H1 (cell line): ENCODE measurements around the gene RFPL3. TPM values are rescaled to one million over a fixed set of nuclear protein-coding genes. Genes with fewer than 3 reads are reported as not detected.

ENCODE experiments used
- ASH2L ChIP-seq: fragments of 200-600, 300-600 bp; sonication (generic); IDR thresholded peaks from one replicate; pipeline ENCODE4 v1.7.1; 2017; ENCODE audit warnings: low read length
- BACH1 ChIP-seq: IDR thresholded peaks from 2 replicates; pipeline ENCODE4 v1.6.1; 2012; ENCODE audit warnings: low read length, improper control_type of control experiment
- CHD2 ChIP-seq: IDR thresholded peaks from 2 replicates; pipeline ENCODE4 v1.6.1; 2012; ENCODE audit warnings: low read length, improper control_type of control experiment
- CTBP2 ChIP-seq: IDR thresholded peaks from 2 replicates; pipeline ENCODE4 v1.7.0; 2011; ENCODE audit warnings: borderline replicate concordance, mild to moderate bottlenecking, moderate library complexity, mixed read lengths, low read length; ENCODE audit not compliant: insufficient read depth, insufficient read length
- SIN3A ChIP-seq, 2 experiments: IDR thresholded peaks in 1 of 2; conservative IDR thresholded peaks in 1 of 2; 2 replicates each; pipeline ENCODE4 v1.6.1; 2011 to 2012; ENCODE audit warnings: low read length in 2 of 2, improper control_type of control experiment in 1 of 2, low read depth in 1 of 2, mild to moderate bottlenecking in 1 of 2
- SRF ChIP-seq: IDR thresholded peaks from 2 replicates; pipeline ENCODE4 v1.6.1; 2011; ENCODE audit warnings: mild to moderate bottlenecking, low read depth, low read length, moderate library complexity
- polyA plus RNA-seq, 7 experiments: library from polyadenylated mRNA; depleted of rRNA in 3 of 7; stranded (reverse) in 5 of 7; unstranded in 2 of 7; fragments of >200 nt in 5 of 7; fragments of 200-250 nt in 2 of 7; gene quantifications; 1 replicate in 5 of 7; 2 replicates in 1 of 7; 4 replicates in 1 of 7; pipeline versions ENCODE4 v1.2.1 to v1.2.3, GENCODE V29; 2011 to 2013; ENCODE audit warnings: missing spikeins in 2 of 7, mixed read lengths in 2 of 7
- total RNA-seq: library from RNA; stranded (reverse); fragmentation: NEBNext Ultra II Directional; extraction: Animal tissue kit (Norgen Biotek cat#: 25700); gene quantifications from 2 replicates; pipeline ENCODE4 v1.2.1, GENCODE V29; 2021
- TF ChIP-seq, protein P1 (sequence below): fragments of 300-600 bp; sonication (generic); IDR thresholded peaks from 2 replicates; pipeline ENCODE4 v1.7.1; 2012; ENCODE audit warnings: low read length, moderate library complexity, mild to moderate bottlenecking, inconsistent platforms; ENCODE audit not compliant: insufficient replicate concordance

RFPL3 gene
- total and polyA plus RNA-seq, 2 of the 8 experiments (the other 6 are each of a cell fraction or from before 2014, with no cell fraction given), result 0.08 to 0.24 TPM

DNA sequence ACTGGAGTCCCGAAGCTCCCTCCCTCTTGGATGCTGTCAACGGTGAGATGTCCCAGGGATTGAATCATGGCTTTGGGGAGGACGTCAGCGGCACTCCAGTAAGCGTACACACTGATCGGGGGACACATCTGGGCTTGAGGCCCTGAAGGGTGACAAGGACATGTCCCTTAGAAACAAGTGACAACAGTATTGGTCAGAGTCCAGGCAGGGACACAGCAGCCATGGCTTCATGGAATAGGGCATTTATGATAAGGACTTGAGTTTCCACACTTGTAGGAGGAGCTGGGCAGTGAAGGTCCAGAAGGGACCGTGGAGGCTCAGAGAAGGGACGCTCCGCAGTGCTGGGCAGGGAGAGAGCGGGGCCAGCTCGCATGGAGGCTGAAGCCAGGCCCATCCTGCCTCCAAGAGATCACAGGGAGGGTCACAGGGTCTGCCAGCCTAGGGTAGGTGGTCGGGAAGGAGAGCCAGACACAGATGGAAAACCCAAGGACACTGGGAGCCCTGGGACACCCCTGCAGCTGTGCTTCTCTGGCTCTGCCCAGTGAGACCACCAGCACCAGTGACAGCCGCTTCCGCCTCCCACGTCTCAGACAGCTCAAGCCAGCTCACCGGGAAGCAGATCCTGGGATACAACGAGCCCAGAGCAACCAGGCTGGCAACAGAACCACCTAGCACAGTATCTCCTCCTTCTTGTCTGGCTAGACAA lies 22.9 kb upstream of the RFPL3 start (continued):
- TF ChIP-seq, protein P1, sequence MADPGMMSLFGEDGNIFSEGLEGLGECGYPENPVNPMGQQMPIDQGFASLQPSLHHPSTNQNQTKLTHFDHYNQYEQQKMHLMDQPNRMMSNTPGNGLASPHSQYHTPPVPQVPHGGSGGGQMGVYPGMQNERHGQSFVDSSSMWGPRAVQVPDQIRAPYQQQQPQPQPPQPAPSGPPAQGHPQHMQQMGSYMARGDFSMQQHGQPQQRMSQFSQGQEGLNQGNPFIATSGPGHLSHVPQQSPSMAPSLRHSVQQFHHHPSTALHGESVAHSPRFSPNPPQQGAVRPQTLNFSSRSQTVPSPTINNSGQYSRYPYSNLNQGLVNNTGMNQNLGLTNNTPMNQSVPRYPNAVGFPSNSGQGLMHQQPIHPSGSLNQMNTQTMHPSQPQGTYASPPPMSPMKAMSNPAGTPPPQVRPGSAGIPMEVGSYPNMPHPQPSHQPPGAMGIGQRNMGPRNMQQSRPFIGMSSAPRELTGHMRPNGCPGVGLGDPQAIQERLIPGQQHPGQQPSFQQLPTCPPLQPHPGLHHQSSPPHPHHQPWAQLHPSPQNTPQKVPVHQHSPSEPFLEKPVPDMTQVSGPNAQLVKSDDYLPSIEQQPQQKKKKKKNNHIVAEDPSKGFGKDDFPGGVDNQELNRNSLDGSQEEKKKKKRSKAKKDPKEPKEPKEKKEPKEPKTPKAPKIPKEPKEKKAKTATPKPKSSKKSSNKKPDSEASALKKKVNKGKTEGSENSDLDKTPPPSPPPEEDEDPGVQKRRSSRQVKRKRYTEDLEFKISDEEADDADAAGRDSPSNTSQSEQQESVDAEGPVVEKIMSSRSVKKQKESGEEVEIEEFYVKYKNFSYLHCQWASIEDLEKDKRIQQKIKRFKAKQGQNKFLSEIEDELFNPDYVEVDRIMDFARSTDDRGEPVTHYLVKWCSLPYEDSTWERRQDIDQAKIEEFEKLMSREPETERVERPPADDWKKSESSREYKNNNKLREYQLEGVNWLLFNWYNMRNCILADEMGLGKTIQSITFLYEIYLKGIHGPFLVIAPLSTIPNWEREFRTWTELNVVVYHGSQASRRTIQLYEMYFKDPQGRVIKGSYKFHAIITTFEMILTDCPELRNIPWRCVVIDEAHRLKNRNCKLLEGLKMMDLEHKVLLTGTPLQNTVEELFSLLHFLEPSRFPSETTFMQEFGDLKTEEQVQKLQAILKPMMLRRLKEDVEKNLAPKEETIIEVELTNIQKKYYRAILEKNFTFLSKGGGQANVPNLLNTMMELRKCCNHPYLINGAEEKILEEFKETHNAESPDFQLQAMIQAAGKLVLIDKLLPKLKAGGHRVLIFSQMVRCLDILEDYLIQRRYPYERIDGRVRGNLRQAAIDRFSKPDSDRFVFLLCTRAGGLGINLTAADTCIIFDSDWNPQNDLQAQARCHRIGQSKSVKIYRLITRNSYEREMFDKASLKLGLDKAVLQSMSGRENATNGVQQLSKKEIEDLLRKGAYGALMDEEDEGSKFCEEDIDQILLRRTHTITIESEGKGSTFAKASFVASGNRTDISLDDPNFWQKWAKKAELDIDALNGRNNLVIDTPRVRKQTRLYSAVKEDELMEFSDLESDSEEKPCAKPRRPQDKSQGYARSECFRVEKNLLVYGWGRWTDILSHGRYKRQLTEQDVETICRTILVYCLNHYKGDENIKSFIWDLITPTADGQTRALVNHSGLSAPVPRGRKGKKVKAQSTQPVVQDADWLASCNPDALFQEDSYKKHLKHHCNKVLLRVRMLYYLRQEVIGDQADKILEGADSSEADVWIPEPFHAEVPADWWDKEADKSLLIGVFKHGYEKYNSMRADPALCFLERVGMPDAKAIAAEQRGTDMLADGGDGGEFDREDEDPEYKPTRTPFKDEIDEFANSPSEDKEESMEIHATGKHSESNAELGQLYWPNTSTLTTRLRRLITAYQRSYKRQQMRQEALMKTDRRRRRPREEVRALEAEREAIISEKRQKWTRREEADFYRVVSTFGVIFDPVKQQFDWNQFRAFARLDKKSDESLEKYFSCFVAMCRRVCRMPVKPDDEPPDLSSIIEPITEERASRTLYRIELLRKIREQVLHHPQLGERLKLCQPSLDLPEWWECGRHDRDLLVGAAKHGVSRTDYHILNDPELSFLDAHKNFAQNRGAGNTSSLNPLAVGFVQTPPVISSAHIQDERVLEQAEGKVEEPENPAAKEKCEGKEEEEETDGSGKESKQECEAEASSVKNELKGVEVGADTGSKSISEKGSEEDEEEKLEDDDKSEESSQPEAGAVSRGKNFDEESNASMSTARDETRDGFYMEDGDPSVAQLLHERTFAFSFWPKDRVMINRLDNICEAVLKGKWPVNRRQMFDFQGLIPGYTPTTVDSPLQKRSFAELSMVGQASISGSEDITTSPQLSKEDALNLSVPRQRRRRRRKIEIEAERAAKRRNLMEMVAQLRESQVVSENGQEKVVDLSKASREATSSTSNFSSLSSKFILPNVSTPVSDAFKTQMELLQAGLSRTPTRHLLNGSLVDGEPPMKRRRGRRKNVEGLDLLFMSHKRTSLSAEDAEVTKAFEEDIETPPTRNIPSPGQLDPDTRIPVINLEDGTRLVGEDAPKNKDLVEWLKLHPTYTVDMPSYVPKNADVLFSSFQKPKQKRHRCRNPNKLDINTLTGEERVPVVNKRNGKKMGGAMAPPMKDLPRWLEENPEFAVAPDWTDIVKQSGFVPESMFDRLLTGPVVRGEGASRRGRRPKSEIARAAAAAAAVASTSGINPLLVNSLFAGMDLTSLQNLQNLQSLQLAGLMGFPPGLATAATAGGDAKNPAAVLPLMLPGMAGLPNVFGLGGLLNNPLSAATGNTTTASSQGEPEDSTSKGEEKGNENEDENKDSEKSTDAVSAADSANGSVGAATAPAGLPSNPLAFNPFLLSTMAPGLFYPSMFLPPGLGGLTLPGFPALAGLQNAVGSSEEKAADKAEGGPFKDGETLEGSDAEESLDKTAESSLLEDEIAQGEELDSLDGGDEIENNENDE, result no peak
- TF ChIP-seq SIN3A (conservative IDR thresholded peaks at IDR 0.05 in 1 of 2, IDR thresholded peaks at IDR 0.05 in 1 of 2; ENCODE audit: low read depth in 1 of 2, low read length in 2 of 2), result no peak
- TF ChIP-seq ASH2L, result no peak
- TF ChIP-seq CTBP2, result no peak
- TF ChIP-seq BACH1, result no peak
- TF ChIP-seq CHD2, result no peak
- TF ChIP-seq SRF, result no peak
